Stimulated activated CD8-positive, alpha-beta memory T cell treated with anti-CD3 and anti-CD28 coated beads, Interleukin-4, amount 100 ng/mL, for 48 hours (primary cell): ENCODE data around the gene ZNF784.
"Not testable (repeated sequence)": the region's sequence is repeated elsewhere in the genome, so short reads cannot be mapped to it uniquely, and the experiment has no call there.

Experiments used
- DNase-seq: peaks from one replicate; pipeline ENCODE4 v3.0.0-alpha.2; 2020

ZNF784 gene

DNA sequence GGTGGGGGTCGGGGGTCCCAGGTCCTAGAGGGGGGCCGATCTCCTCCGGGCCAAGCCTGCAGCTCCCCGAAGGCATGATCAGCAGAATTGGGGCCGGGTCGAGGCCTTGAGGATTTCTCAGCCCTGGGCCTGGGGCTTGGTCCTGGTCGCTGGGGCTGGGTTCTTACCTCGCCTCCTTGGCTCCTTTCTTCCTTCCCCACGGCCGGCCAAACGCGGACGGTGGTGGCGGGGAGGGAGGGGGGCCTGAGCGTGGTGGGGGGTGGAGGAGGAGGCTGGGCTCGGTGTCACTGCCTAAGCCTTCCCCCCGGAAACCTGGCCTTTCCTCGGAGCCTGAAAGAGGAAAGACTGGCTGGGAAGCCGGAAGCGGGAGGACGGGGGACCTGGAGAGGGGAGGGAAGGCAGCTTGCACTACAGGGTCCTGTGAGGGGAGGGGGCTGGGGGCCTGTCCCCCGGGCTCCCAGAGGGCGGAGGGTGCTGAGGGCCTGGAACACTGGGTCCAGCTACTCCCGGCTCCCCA is 43.7 kb downstream of the ZNF784 start, which contains the start of gene ZNF579:
Gene ZNF579 (minus strand): TSS at position 221 of the 517 bp plus-strand sequence. CDS start 1,209 bp downstream, outside the sequence.
- DNase-seq: peak; percentile 93

- DNase-seq: no peak
These were observed 44.4 kb downstream of the ZNF784 start for GRCh38 chr19:55579766-55580621.

GRCh38 chr19:55578761-55579747 is 45.3 kb downstream of the ZNF784 start:
- DNase-seq: no peak

- no peak for DNase-seq
These were observed 46.2 kb downstream of the ZNF784 start for GRCh38 chr19:55578031-55578760.

DNA sequence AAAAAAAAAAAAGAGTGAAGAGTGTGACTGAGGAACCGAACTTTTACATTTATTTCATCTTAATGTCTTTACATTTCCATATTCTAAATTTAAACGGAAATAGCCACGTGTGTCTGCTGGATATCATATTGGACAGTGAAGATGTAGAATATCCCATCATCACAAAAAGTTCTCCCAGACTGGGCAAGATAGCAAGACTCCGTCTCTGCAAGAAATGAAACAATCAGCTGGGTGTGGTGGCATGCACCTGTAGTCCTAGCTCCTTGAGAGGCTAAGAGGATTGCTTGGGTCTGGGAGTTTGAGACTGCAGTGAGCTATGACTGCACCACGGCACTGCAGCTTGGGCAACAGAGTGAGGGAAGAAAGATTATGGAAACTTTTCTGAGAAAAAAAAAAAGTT is 47.6 kb downstream of the ZNF784 start:
- no peak for DNase-seq

DNA sequence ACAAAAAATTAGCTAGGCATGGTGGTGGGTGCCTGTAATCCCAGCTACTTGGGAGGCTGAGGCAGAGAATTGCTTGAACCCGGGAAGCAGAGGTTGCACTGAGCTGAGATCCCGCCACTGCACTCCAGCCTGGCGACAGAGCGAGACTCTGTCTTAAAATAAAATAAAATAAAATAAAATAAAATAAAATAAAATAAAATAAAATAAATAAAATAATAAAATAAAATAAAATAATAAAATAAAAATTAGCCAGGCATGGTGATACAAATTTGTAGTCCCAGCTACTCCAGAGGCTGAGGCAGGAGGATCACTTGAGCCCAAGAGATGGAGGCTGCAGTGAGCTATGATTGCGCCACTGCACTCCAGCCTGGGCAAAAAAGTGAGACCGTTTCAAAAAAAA is 50.4 kb downstream of the ZNF784 start:
- DNase-seq: not testable (repeated sequence)
